Muscle layer of duodenum (tissue), 2 donors: ENCODE results near the gene STK36.
A peak's percentile ranks its signal among the peaks of the same experiment; 100 is the strongest.

ENCODE experiments used
- H3K27ac ChIP-seq: one replicate; pipeline ENCODE4 v1.7.0; 2013; ENCODE audit warnings: mild to moderate bottlenecking, low read length
- H3K27me3 ChIP-seq: one replicate; pipeline ENCODE4 v1.7.0; 2013; ENCODE audit warnings: low read depth, mild to moderate bottlenecking, control low read depth, low read length
- H3K36me3 ChIP-seq, 2 donors: one replicate each; pipeline ENCODE4 v1.7.0; 2013; ENCODE audit warnings: low read length in 2 of 2, control low read depth in 1 of 2, mild to moderate bottlenecking in 1 of 2; ENCODE audit not compliant: insufficient read depth in 2 of 2, control insufficient read depth in 1 of 2
- H3K4me1 ChIP-seq, 2 donors: one replicate each; pipeline ENCODE4 v1.7.0; 2013; ENCODE audit warnings: low read length in 2 of 2, mild to moderate bottlenecking in 2 of 2, control low read depth in 1 of 2, moderate library complexity in 1 of 2; ENCODE audit not compliant: insufficient read depth in 2 of 2, control insufficient read depth in 1 of 2
- H3K4me3 ChIP-seq, 2 donors: one replicate each; pipeline ENCODE4 v1.7.0; 2013; ENCODE audit warnings: low read length in 2 of 2, low read depth in 1 of 2, mild to moderate bottlenecking in 1 of 2
- H3K9me3 ChIP-seq, 2 donors: one replicate each; pipeline ENCODE4 v1.7.0; 2013; ENCODE audit warnings: low read length in 2 of 2, control low read depth in 1 of 2, mild to moderate bottlenecking in 1 of 2; ENCODE audit not compliant: control insufficient read depth in 1 of 2
- donor health status: healthy.

Gene STK36, protein sequence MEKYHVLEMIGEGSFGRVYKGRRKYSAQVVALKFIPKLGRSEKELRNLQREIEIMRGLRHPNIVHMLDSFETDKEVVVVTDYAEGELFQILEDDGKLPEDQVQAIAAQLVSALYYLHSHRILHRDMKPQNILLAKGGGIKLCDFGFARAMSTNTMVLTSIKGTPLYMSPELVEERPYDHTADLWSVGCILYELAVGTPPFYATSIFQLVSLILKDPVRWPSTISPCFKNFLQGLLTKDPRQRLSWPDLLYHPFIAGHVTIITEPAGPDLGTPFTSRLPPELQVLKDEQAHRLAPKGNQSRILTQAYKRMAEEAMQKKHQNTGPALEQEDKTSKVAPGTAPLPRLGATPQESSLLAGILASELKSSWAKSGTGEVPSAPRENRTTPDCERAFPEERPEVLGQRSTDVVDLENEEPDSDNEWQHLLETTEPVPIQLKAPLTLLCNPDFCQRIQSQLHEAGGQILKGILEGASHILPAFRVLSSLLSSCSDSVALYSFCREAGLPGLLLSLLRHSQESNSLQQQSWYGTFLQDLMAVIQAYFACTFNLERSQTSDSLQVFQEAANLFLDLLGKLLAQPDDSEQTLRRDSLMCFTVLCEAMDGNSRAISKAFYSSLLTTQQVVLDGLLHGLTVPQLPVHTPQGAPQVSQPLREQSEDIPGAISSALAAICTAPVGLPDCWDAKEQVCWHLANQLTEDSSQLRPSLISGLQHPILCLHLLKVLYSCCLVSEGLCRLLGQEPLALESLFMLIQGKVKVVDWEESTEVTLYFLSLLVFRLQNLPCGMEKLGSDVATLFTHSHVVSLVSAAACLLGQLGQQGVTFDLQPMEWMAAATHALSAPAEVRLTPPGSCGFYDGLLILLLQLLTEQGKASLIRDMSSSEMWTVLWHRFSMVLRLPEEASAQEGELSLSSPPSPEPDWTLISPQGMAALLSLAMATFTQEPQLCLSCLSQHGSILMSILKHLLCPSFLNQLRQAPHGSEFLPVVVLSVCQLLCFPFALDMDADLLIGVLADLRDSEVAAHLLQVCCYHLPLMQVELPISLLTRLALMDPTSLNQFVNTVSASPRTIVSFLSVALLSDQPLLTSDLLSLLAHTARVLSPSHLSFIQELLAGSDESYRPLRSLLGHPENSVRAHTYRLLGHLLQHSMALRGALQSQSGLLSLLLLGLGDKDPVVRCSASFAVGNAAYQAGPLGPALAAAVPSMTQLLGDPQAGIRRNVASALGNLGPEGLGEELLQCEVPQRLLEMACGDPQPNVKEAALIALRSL (N-terminal part only)

DNA sequence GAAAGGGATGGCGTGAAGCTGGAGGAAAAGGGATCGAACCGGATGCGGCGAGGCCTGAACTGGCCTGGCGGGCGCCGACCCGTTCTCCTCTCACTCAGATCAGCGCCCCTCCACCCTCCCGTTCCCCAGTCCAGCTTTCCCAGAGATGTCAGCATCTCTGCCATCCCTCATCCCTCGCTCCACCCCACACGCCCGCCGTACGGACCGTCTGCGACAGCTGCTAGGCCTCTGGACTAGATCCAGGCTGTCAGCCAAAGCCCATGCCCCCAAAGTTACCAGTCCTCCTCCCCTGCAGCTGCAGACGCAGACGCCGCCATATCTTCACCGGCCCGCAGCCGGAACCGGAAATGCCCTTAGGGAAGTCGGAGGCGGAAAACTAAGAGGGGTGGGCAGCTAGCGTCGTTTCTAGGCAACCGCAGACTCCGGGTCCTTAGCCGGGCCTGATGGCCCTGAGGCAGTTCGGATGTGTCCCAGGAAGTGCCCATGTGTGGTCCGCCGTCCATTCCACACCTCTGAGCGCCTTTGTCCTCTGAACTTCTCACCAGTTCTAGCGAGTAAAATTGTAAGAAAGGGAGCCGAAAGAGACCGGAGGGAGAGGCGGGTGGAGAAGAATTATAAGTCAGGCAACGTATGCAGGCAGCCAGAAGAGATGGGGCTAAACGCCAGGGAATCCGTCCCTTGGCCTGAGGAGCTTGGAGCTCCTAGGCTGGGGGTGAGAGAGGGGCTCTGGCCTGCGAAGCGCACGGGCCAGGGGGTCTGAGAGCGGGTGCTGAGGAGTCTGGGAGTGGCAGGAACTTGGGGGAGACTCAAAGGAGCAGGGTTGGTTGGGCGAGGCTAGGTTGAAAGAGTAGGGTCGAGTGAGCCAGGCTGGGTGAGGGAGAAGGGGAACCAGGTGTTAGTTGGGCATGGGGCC is at the start of gene STK36, which contains the start of gene RNF25:
Gene STK36, plus strand, starts transcription at position 433 of the 913 bp plus-strand sequence. CDS start 744 bp downstream, outside the sequence.
Gene RNF25, minus strand, starts transcription at position 349 of the 913 bp plus-strand sequence. Its CDS starts 32 bp downstream, at position 317.
- H3K27ac ChIP-seq, result peak within 1 kb of the TSS; percentile 76
- H3K4me1 ChIP-seq, result peaks cover 5 to 22% of the 10 kb centered on the region in 2 donors
- H3K27me3 ChIP-seq, result no peaks in the 10 kb centered on the region
- H3K9me3 ChIP-seq, result no peaks in the 10 kb centered on the region
- peak within 1 kb of the TSS; percentile 95 to 98 for H3K4me3 ChIP-seq
- H3K36me3 ChIP-seq, result peaks cover 10 to 27% of the 10 kb centered on the region in 2 donors

DNA sequence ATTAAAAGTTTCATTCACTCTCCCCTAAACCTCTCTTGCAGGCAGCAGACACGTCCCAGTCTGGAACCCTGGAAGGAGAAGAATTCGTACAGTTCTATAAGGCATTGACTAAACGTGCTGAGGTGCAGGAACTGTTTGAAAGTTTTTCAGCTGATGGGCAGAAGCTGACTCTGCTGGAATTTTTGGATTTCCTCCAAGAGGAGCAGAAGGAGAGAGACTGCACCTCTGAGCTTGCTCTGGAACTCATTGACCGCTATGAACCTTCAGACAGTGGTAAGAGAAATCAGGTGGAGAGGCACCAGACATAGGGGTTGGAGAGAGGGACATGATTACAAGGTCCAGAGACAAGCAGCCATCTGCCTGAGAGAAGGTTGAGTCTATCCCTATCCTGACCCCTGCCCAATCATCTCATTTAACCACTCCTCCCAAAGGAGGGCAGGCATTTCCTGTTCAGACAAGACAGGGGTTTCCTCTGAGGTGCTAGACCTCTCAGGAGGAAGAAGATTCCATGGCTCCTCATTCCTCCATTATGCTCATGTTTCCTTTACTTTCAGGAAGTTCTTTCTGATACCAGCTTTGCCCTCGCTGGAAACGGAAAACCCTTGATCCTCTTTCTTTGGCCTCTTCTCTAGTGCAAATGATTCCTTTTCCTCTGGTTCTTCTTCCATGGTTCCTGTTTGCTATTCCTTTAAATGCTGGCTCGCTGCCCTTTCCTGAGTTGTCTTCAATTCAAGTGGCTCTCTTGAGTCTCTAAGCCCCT is 49.1 kb upstream of the STK36 start:
- no peak overlapping the region for H3K4me3 ChIP-seq
- no peaks in the 10 kb centered on the region for H3K27me3 ChIP-seq
- H3K4me1 ChIP-seq, result peaks cover 0 to 9% of the 10 kb centered on the region in 2 donors
- no peaks in the 10 kb centered on the region for H3K9me3 ChIP-seq
- H3K36me3 ChIP-seq, result peaks cover 0 to 4% of the 10 kb centered on the region in 2 donors
- no peak overlapping the region for H3K27ac ChIP-seq

DNA sequence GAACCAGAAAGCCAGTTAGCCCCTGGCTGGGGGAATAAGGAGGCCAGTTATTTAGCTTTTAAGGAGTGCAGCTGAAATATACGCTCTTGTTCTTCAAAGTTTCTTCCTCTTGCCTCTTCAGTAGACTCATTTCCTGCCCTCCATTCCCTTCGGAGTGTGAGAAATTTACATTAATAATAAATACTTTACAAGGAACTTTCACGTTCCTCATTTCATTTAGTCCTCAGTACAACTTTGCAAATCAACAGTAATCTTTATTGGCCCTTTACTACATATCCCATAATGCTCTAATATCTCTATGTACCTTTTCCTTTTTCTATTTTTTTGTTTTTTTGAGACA is 48.5 kb upstream of the STK36 start:
- Histone ChIP-seq H3K9me3 (no peaks in the 10 kb centered on the region), H3K36me3 (peaks cover 0 to 7% of the 10 kb centered on the region in 2 donors), H3K27me3 (no peaks in the 10 kb centered on the region), H3K27ac (no peak overlapping the region), H3K4me1 (peaks cover 0 to 9% of the 10 kb centered on the region in 2 donors), H3K4me3 (no peak overlapping the region)

DNA sequence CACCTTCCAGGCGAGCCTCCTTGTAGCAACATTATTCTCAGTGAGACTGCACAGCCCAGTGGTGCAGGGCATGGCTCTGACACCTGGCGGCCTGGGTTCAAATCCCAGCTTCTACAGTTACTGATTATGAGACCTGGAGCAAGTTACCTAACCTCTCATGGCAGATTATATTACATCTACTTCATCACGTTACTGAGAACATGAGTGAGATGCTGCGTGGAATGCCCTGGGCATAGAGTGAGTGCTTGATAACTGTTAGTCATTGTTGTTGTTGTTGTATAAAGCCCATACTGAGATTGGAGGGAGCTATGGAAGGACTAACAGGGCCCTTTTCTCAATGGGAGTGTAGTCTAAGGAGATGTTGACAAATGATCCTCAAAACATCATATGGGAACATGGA is 45.5 kb upstream of the STK36 start:
- peaks cover 0 to 12% of the 10 kb centered on the region in 2 donors for H3K4me1 ChIP-seq
- H3K36me3 ChIP-seq, result peaks cover 0 to 7% of the 10 kb centered on the region in 2 donors
- no peak overlapping the region for H3K4me3 ChIP-seq
- no peaks in the 10 kb centered on the region for H3K9me3 ChIP-seq
- H3K27ac ChIP-seq, result no peak overlapping the region
- H3K27me3 ChIP-seq, result no peaks in the 10 kb centered on the region

DNA sequence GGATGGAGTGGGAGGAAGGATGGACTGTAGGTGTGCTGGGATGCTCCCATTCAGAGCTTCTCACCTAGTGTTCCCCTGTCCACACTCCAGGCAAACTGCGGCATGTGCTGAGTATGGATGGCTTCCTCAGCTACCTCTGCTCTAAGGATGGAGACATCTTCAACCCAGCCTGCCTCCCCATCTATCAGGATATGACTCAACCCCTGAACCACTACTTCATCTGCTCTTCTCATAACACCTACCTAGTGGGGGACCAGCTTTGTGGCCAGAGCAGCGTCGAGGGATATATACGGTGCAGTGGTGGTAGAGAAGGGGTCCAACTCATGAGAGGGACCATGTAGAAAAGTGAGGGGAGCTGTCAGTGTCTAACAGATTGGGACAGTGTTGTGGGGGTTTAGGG is 43.9 kb upstream of the STK36 start:
- H3K27me3 ChIP-seq, result no peaks in the 10 kb centered on the region
- H3K9me3 ChIP-seq, result no peaks in the 10 kb centered on the region
- peaks cover 0 to 7% of the 10 kb centered on the region in 2 donors for H3K36me3 ChIP-seq
- H3K4me1 ChIP-seq, result peaks cover 0 to 9% of the 10 kb centered on the region in 2 donors
- H3K4me3 ChIP-seq, result no peak overlapping the region
- no peak overlapping the region for H3K27ac ChIP-seq

DNA sequence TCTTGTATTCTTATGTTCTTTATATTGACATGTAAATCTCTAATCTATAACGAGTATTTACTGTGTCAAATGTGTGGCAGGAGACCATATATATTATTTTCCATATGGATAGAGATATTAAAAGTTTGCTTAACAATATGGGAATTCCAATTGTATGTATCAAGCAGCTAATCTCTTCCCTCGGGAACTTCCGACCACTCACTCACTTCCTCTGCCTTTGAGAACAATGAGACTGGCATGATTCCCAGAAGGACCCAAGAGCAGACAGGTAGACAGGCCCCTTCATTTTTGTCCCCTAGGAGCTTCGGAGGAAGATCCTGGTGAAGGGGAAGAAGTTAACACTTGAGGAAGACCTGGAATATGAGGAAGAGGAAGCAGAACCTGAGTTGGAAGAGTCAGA is 40.0 kb upstream of the STK36 start:
- Histone ChIP-seq H3K27me3 (no peaks in the 10 kb centered on the region), H3K9me3 (no peaks in the 10 kb centered on the region), H3K36me3 (peaks cover 27 to 41% of the 10 kb centered on the region in 2 donors), H3K4me3 (no peak overlapping the region), H3K27ac (no peak overlapping the region), H3K4me1 (peaks cover 0 to 3% of the 10 kb centered on the region in 2 donors)

DNA sequence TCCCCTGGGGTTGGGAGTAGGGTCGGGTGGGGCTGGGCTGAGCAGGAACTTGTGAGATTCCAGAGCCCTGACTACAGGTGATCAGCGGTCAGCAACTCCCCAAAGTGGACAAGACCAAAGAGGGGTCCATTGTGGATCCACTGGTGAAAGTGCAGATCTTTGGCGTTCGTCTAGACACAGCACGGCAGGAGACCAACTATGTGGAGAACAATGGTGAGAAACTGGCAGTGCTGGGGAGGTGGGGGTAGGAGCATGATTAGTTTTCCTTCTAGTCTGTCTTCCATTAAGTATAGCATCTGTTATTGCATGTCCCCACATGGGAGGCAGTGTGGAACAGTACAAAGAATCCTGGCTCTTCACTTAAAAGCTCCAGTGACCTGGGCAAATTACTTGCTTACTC is 36.2 kb upstream of the STK36 start:
- Histone ChIP-seq H3K27ac (no peak overlapping the region), H3K36me3 (peaks cover 55 to 74% of the 10 kb centered on the region in 2 donors), H3K27me3 (no peaks in the 10 kb centered on the region), H3K9me3 (no peaks in the 10 kb centered on the region), H3K4me1 (peaks cover 0 to under 1% of the 10 kb centered on the region in 2 donors), H3K4me3 (no peak overlapping the region)

DNA sequence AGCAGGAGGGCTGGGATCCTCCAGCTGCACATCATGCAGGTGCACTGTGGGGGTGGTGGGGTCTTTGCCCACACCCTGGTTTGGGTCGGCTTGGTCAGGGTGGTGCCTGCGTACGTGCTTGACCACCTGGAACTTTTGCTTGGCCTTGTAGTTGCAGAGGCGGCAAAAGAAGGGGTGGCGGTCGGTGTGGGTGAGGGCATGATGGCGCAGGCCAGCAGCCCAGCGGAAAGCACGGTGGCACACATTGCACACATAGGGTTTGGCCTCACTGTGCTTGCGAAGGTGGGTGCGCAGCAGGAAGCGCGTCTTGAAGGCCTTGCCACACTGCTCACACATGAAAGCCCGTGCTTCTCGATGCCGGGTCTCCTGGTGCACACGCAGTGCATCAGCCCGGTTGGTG is 33.5 kb upstream of the STK36 start:
- no peaks in the 10 kb centered on the region for H3K4me1 ChIP-seq
- H3K4me3 ChIP-seq, result no peak overlapping the region
- peaks cover 54 to 89% of the 10 kb centered on the region in 2 donors for H3K36me3 ChIP-seq
- no peaks in the 10 kb centered on the region for H3K9me3 ChIP-seq
- no peaks in the 10 kb centered on the region for H3K27me3 ChIP-seq
- H3K27ac ChIP-seq, result no peak overlapping the region

DNA sequence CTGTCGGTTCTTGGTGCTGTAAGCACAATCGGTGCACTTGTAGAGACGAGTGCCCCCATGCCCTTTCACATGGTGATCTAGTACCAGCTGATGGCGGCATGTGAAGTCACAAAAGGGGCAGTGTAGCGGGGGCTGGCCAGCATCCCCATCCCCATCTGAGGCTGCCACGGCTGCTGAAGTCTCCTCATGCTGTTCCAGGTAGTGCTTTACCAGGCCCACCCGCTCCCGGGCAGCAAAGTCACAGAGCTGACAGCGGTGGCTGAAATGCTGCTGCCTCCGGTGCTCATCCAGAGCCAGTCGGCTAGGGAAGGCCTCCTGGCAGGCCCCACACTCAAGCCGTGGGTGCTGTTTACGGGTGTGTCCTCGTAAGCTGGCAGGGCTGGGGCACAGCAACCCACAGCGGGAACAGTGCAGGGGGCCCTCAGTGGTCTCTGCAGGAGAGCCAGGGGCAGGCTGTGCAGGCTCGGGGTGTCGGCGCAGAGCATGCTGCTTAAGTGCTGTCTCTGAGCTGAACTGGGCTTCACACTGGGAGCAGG is 29.7 kb upstream of the STK36 start:
- no peaks in the 10 kb centered on the region for H3K4me1 ChIP-seq
- peaks cover 49 to 80% of the 10 kb centered on the region in 2 donors for H3K36me3 ChIP-seq
- no peak overlapping the region for H3K27ac ChIP-seq

More for the DNA sequence above, 29.7 kb upstream of the STK36 start:
- no peaks in the 10 kb centered on the region for H3K9me3 ChIP-seq
- H3K4me3 ChIP-seq, result no peak overlapping the region
- no peaks in the 10 kb centered on the region for H3K27me3 ChIP-seq
